OCI-LY1 (cell line): ENCODE measurements around the gene SERPINA4.

Experiments used
- EZH2 ChIP-seq: fragments of 200-600 bp; sonication (generic), shearing (Covaris generic); IDR thresholded peaks from 2 replicates; pipeline ENCODE4 v1.8.0; 2017; ENCODE audit warnings: borderline replicate concordance, mixed run types, mild to moderate bottlenecking, antibody characterized with exemption, low read length, moderate library complexity, mixed read lengths
- TF ChIP-seq, protein P1 (sequence below): fragments of 200-600 bp; sonication (generic), shearing (Covaris generic); IDR thresholded peaks from 2 replicates; pipeline ENCODE4 v1.5.1; 2017; ENCODE audit warnings: mild to moderate bottlenecking, antibody characterized with exemption, low read length, moderate library complexity, mixed read lengths

DNA sequence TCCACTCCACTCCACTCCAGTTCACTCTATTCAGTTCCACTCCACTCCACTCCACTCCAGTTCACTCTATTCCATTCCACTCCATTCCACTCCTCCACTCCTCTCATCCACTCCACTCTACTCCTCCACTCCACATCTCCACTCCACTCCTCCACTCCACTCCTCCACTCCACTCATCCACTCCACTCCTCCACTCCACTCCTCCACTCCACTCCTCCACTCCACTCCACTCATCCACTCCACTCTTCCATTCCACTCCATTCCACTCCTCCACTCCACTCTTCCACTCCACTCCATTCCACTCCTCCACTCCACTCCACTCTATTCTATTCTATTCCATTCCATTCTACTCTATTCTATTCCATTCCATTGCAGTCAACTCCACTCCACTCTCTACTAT lies 29.8 kb downstream of the SERPINA4 start:
- TF ChIP-seq, protein P1, sequence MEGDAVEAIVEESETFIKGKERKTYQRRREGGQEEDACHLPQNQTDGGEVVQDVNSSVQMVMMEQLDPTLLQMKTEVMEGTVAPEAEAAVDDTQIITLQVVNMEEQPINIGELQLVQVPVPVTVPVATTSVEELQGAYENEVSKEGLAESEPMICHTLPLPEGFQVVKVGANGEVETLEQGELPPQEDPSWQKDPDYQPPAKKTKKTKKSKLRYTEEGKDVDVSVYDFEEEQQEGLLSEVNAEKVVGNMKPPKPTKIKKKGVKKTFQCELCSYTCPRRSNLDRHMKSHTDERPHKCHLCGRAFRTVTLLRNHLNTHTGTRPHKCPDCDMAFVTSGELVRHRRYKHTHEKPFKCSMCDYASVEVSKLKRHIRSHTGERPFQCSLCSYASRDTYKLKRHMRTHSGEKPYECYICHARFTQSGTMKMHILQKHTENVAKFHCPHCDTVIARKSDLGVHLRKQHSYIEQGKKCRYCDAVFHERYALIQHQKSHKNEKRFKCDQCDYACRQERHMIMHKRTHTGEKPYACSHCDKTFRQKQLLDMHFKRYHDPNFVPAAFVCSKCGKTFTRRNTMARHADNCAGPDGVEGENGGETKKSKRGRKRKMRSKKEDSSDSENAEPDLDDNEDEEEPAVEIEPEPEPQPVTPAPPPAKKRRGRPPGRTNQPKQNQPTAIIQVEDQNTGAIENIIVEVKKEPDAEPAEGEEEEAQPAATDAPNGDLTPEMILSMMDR, result no peak
- no peak for TF ChIP-seq EZH2
